ENCODE measurements around the gene PLXND1.

DNA sequence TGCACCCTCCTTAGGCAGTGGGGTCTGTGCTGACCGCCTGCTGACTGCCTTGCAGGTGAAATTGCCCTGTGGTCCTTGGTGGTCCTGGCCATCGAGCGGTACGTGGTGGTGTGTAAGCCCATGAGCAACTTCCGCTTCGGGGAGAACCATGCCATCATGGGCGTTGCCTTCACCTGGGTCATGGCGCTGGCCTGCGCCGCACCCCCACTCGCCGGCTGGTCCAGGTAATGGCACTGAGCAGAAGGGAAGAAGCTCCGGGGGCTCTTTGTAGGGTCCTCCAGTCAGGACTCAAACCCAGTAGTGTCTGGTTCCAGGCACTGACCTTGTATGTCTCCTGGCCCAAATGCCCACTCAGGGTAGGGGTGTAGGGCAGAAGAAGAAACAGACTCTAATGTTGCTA lies 75.7 kb downstream of the PLXND1 start:
- TF ChIP-seq GATA2 (IDR thresholded peaks at IDR 0.05; ENCODE audit: low read depth, low read length): no peak
- no peak for TF ChIP-seq GATA3 (IDR thresholded peaks at IDR 0.05; ENCODE audit: low read depth, low read length)
